Measurements from ENCODE around the gene FSTL1. TPM values are rescaled to one million over a fixed set of nuclear protein-coding genes. Genes with fewer than 3 reads are reported as not detected.

Gene FSTL1
- total and polyA plus RNA-seq, 8 donors, result 14.2 to 946 (median 97.7) TPM

DNA sequence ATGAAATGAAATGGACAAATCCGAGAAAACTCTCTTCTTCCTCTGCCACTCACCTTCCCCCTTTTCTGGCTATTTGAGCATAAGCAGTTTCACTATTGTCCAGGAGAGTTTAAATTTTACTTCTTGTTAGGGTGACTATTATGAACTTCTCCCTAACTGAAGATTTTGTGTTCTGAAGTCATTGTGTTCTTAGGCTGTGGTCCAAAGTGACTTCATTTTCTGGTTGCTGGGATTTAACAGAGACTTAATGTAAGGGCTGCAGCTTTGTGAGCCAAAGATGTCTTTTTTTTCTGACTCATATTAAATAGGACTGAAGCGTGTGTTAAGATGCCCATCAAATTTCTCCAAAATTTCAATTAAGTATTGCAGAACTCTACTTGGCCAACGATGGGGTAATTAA, 46.5 kb upstream of the FSTL1 start:
- Histone ChIP-seq H3K4me1 (peaks cover 0 to 29% (median 3%) of the 10 kb centered on the region in 4 donors), H3K36me3 (no peaks in the 10 kb centered on the region), H3K4me3 (no peak overlapping the region), H3K9me3 (peaks cover 0 to 11% (median 10%) of the 10 kb centered on the region in 4 donors), H3K27me3 (no peaks in the 10 kb centered on the region), H3K27ac (peak overlapping the region in 3 of 5 donors; percentile 42 to 67 (median 64))
- peak in 1 of 2 donors; percentile 85 for DNase-seq
- WGBS, 5 donors, result 45 to 72% (median 53%) methylated on average over 3 of the region's 3 CpGs
- intact Hi-C loops (cut with DNase I; ENCODE audit: low total_unique reads), result no loop called here
- TF ChIP-seq, protein P1, sequence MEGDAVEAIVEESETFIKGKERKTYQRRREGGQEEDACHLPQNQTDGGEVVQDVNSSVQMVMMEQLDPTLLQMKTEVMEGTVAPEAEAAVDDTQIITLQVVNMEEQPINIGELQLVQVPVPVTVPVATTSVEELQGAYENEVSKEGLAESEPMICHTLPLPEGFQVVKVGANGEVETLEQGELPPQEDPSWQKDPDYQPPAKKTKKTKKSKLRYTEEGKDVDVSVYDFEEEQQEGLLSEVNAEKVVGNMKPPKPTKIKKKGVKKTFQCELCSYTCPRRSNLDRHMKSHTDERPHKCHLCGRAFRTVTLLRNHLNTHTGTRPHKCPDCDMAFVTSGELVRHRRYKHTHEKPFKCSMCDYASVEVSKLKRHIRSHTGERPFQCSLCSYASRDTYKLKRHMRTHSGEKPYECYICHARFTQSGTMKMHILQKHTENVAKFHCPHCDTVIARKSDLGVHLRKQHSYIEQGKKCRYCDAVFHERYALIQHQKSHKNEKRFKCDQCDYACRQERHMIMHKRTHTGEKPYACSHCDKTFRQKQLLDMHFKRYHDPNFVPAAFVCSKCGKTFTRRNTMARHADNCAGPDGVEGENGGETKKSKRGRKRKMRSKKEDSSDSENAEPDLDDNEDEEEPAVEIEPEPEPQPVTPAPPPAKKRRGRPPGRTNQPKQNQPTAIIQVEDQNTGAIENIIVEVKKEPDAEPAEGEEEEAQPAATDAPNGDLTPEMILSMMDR (IDR thresholded peaks at IDR 0.05), result no peak
- peak in 1 of 3 donors; percentile 29 for TF ChIP-seq POLR2AphosphoS5 (IDR thresholded peaks at IDR 0.05)

DNA sequence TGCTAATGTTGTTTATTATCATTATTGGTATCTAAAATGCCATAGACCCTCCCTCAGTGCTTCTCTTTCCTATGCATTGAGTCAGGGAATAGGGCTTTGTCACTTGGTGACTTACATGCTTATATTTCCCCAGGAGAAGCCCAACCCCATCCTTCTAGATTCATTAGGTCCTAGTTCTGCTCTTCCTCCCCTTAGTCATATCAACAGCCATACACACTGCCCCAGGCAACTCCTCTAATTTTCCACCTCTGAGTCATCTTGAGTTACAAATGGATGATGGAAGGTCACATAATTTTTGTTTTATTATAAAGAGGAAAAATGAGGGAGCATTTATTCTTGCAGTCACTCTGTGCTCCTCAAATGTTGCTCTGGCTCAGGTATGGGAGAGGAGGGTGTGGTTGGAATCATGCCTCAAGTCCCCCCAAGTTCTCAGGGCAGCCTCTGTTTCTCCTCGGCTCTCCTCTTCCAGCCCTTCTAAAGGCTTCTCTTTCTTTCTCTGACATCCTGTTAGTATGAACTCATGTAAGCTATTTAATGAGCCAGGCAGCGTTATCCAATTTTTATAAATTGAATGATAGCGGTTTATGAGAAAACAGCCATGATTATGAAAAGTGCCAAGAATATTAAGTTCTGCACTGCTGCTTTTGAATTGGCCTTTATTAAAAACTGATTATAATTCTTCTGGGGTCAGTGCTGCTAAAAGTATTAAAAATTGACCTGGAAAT, 45.6 kb upstream of the FSTL1 start:
- peaks cover 0 to 29% (median 3%) of the 10 kb centered on the region in 4 donors for H3K4me1 ChIP-seq
- WGBS, 5 donors, result 71 to 86% (median 80%) methylated on average over 3 of the region's 3 CpGs
- no peaks in the 10 kb centered on the region for H3K36me3 ChIP-seq
- H3K4me3 ChIP-seq, result no peak overlapping the region
- no peaks in the 10 kb centered on the region for H3K27me3 ChIP-seq
- TF ChIP-seq POLR2A (IDR thresholded peaks at IDR 0.05) (no peak), POLR2AphosphoS5 (IDR thresholded peaks at IDR 0.05) (no peak), EP300 (IDR thresholded peaks at IDR 0.05) (no peak)
- TF ChIP-seq, protein P1 (IDR thresholded peaks at IDR 0.05), result no peak
- intact Hi-C loops (cut with DNase I; ENCODE audit: low total_unique reads), result no loop called here
- DNase-seq, result peak in 1 of 2 donors; percentile 36
- H3K9me3 ChIP-seq, result peaks cover 0 to 11% (median 10%) of the 10 kb centered on the region in 4 donors
- H3K27ac ChIP-seq, result peak overlapping the region in 4 of 5 donors; percentile 19 to 67 (median 53)

DNA sequence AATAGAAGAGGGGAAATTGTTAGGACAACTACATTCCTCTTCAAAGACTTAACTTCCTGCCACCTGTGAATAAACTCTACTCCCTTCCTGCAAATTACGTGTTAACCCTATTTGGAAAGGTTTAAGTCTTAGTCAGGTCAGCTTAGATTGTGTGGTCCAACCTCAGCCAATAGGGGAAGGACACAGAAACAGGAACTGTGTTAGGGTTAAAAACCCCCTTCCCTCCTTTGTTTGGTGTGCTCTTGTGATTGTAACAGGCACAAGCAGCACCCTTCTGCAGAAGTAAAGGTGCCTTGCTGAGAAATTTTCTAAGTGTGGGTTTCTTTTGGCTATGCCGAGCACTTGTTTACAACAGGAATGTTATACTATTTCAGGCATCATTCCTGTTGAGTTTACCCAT, 45.0 kb upstream of the FSTL1 start:
- intact Hi-C loops (cut with DNase I; ENCODE audit: low total_unique reads), result no loop called here
- Histone ChIP-seq H3K27ac (peak overlapping the region in 1 of 5 donors; percentile 67), H3K36me3 (no peaks in the 10 kb centered on the region), H3K9me3 (peaks cover 0 to 11% (median 10%) of the 10 kb centered on the region in 4 donors), H3K4me3 (no peak overlapping the region), H3K27me3 (no peaks in the 10 kb centered on the region), H3K4me1 (peaks cover 0 to 29% (median 3%) of the 10 kb centered on the region in 4 donors)
- no peak for DNase-seq
- no peak for TF ChIP-seq EP300 (IDR thresholded peaks at IDR 0.05)
- TF ChIP-seq POLR2A (IDR thresholded peaks at IDR 0.05), result no peak
- WGBS, 5 donors, result 78 to 86% (median 80%) methylated on average over 2 of the region's 2 CpGs

DNA sequence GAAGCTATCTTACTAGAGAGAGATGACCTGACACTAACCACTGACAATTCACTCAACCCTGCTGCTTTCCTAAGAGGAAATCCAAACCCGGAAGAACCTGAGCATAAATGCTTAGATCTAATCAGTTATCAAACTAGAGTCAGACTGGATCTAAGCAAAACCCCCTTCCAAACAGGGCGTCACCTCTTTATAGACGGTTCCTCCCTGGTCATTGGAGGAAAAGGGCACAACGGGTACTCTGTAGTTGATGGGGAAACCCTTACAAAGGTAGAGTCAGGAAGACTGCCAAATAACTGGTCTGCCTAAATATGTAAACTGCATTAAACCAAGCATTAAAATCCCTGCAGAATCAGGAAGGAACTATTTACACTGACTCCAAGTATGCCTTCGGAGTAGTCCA, 41.3 kb upstream of the FSTL1 start:
- WGBS, 5 donors, result 68 to 77% (median 75%) methylated on average over 5 of the region's 5 CpGs
- Histone ChIP-seq H3K9me3 (peaks cover 0 to 11% (median 10%) of the 10 kb centered on the region in 4 donors), H3K27me3 (no peaks in the 10 kb centered on the region), H3K4me3 (no peak overlapping the region), H3K27ac (no peak overlapping the region), H3K4me1 (peaks cover 0 to 7% (median 0%) of the 10 kb centered on the region in 4 donors), H3K36me3 (no peaks in the 10 kb centered on the region)
- intact Hi-C loops (cut with DNase I; ENCODE audit: low total_unique reads), result no loop called here
- no peak for DNase-seq
- TF ChIP-seq POLR2AphosphoS5 (IDR thresholded peaks at IDR 0.05), result no peak
- no peak for TF ChIP-seq EP300 (IDR thresholded peaks at IDR 0.05)
- TF ChIP-seq POLR2A (IDR thresholded peaks at IDR 0.05), result no peak
- TF ChIP-seq, protein P1 (IDR thresholded peaks at IDR 0.05), result no peak

DNA sequence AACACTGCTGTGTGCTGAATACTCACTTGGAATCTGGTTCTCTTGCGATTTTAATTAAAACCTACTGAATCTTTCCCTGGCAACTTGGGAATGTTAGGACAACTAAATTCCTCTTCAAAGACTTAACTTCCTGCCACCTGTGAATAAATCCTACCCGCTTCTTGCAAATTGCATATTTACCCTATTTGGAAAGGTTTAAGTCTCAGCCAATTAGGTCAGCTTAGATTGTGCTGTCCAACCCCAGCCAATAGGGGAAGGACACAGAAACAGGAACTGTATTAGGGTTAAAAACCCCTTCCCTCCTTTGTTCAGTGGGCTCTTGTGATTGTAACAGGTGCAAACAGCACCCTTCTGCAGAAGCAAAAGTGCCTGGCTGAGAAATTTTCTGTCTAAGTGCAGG, 38.6 kb upstream of the FSTL1 start:
- 86 to 89% (median 88%) methylated on average over 2 of the region's 2 CpGs for WGBS, 5 donors
- Histone ChIP-seq H3K27ac (no peak overlapping the region), H3K9me3 (no peaks in the 10 kb centered on the region), H3K4me3 (no peak overlapping the region), H3K27me3 (no peaks in the 10 kb centered on the region), H3K4me1 (no peaks in the 10 kb centered on the region), H3K36me3 (no peaks in the 10 kb centered on the region)
- TF ChIP-seq POLR2AphosphoS5 (IDR thresholded peaks at IDR 0.05) (no peak), POLR2A (IDR thresholded peaks at IDR 0.05) (no peak), EP300 (IDR thresholded peaks at IDR 0.05) (no peak)
- TF ChIP-seq, protein P1 (IDR thresholded peaks at IDR 0.05), result no peak
- DNase-seq, result no peak
- intact Hi-C loops (cut with DNase I; ENCODE audit: low total_unique reads), result no loop called here
